Midbrain (tissue), 1 donor: ENCODE results near the gene CST7.
A peak's percentile ranks its signal among the peaks of the same experiment; 100 is the strongest.
"Not testable (repeated sequence)": the region's sequence is repeated elsewhere in the genome, so short reads cannot be mapped to it uniquely, and the experiment has no call there.

Experiments
- DNase-seq: peaks from one replicate; lab custom pipeline; 2025; lab: John Stamatoyannopoulos, UW

CST7 gene

GRCh38 chr20:24948939-24949679, at the start of gene CST7:
Gene CST7 (plus strand): TSS chr20:24949269. CDS start chr20:24949506, 237 bp downstream.
- DNase-seq = no peak

GRCh38 chr20:24906806-24907205, 42.3 kb upstream of the CST7 start:
- no peak for DNase-seq

GRCh38 chr20:24908642-24909041, 40.4 kb upstream of the CST7 start:
- DNase-seq = no peak

- no peak for DNase-seq
Observed at GRCh38 chr20:24909086-24909780, 39.8 kb upstream of the CST7 start.

GRCh38 chr20:24909861-24910260, 39.2 kb upstream of the CST7 start:
- no peak for DNase-seq

GRCh38 chr20:24910461-24910860, 38.6 kb upstream of the CST7 start:
- no peak for DNase-seq

- no peak for DNase-seq
Observed at GRCh38 chr20:24911461-24911860, 37.6 kb upstream of the CST7 start.

- DNase-seq = no peak
Observed at GRCh38 chr20:24912397-24913075, 36.5 kb upstream of the CST7 start.

- no peak for DNase-seq
Observed at GRCh38 chr20:24913076-24913628, 35.9 kb upstream of the CST7 start.

- no peak for DNase-seq
Observed at GRCh38 chr20:24914388-24915241, 34.5 kb upstream of the CST7 start.

- DNase-seq = no peak
Observed at GRCh38 chr20:24915440-24915839, 33.6 kb upstream of the CST7 start.

- no peak for DNase-seq
Observed at GRCh38 chr20:24915892-24916291, 33.2 kb upstream of the CST7 start.

GRCh38 chr20:24916412-24916811, 32.7 kb upstream of the CST7 start:
- no peak for DNase-seq

- no peak for DNase-seq
Observed at GRCh38 chr20:24917056-24917455, 32.0 kb upstream of the CST7 start.

- DNase-seq = peak; percentile 85
Observed at GRCh38 chr20:24917797-24918578, 31.1 kb upstream of the CST7 start.

GRCh38 chr20:24918579-24919566, 30.2 kb upstream of the CST7 start:
- no peak for DNase-seq

- not testable (repeated sequence) for DNase-seq
Observed at GRCh38 chr20:24919665-24920064, 29.4 kb upstream of the CST7 start.

- DNase-seq = not testable (repeated sequence)
Observed at GRCh38 chr20:24920706-24921105, 28.4 kb upstream of the CST7 start.

GRCh38 chr20:24929259-24929658, 19.8 kb upstream of the CST7 start:
- not testable (repeated sequence) for DNase-seq
